ENCODE measurements around the gene GATA5.

GATA5 gene

DNA sequence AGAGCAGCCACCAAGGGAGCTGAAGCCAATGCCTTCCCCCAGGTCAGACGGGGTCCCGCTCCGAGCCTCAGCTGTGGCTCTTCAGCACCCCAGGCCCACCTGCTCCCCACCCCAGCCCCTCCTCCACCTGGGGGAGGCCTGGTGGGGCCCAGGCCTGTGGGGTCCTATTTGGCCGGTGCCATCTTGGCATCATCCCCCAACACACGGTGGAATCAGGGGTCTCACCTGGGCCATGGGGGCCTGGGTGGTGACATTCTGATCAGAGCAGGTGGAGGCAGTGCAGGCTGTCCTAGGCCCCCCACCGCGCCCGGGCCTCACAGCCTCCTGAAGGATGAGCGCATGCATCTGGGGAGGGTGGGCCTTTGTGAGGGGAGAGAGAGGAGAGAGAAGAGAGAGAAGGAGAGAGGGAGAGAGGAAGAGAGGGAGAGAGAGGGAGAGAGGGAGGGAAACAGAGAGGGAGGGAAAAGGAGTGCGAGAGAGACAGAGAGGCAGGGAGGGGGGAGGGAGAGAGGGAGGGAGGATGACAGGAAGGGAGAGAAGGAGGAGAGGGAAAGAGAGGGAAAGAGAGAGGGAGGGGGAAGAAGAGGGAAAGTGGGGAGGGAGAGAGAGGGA lies 24.5 kb downstream of the GATA5 start:
- no peak for DNase-seq

DNA sequence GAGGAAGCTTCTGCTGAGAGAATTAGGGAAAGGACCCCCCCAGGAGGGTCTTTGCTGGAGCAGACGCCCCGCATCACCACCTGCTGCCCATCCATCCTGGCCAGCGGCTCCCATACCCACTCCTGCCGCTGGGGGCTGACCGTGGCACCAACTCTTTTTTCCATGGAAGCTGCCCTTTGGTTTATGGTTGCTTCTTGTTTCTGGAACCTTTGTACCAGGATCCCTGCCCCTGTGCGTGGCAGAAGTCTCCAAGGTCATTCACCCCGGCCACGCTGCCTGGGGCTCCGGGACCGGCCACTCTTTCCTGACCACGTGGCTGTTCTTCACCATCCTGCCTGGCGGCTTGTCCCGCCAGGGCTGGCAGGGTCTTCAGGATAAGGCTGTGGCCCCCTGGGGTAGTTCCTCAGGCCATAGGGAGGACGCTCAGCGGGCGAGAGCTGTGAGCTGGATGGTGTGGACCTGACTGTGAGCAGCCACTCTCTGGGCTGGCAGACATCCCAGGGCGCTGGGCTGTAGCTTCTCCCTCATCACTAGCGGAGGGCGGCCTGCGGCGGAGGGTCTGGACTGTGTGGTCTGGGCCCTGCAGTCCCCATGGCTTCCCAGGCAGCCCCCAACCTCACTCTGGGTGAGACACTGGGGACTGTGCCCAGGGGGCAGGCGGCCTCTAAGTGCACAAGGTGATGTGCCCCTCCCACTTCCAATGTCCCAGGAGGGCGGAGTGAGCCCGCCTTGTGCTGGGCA lies 25.7 kb downstream of the GATA5 start:
- no peak for DNase-seq

DNA sequence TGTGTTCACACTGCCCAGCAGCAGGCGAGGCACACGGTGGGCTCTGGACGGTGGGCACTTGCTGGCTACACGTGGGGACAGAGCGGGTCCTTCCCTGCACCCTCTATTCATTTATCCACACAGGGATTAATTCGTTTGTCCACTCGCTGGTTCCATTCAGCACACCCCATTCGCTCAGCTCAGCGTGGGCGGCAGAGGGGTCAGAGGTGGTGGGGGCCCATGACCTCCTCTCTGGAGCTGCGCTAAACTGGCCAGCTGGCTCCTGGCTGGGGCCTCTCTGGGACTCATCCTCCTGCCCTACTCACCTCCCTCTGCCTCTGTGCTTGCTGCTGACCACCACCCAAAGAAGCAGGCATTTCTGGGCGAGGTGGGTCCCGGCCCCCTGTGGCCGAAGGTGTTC lies 27.0 kb downstream of the GATA5 start:
- DNase-seq: no peak

DNA sequence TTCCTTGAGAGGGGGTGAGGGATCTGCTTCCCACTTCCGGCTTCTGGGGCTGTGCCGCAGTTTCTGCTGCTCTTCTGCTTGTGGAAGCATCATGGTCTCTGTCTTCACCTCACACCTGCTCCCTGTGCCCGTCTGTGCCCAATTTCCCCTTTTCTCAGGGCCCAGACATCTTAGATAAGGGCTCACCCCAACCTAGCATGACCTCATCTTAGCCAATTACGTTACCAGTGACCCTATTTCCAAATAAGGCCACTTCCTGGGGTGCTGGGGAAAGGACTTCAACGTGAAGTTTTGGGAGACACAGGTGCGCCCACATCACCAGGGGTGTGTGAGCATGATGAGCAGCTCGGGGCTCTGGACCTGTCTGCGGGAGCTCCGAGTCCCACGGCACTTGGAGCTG lies 27.8 kb downstream of the GATA5 start:
- DNase-seq: no peak

DNA sequence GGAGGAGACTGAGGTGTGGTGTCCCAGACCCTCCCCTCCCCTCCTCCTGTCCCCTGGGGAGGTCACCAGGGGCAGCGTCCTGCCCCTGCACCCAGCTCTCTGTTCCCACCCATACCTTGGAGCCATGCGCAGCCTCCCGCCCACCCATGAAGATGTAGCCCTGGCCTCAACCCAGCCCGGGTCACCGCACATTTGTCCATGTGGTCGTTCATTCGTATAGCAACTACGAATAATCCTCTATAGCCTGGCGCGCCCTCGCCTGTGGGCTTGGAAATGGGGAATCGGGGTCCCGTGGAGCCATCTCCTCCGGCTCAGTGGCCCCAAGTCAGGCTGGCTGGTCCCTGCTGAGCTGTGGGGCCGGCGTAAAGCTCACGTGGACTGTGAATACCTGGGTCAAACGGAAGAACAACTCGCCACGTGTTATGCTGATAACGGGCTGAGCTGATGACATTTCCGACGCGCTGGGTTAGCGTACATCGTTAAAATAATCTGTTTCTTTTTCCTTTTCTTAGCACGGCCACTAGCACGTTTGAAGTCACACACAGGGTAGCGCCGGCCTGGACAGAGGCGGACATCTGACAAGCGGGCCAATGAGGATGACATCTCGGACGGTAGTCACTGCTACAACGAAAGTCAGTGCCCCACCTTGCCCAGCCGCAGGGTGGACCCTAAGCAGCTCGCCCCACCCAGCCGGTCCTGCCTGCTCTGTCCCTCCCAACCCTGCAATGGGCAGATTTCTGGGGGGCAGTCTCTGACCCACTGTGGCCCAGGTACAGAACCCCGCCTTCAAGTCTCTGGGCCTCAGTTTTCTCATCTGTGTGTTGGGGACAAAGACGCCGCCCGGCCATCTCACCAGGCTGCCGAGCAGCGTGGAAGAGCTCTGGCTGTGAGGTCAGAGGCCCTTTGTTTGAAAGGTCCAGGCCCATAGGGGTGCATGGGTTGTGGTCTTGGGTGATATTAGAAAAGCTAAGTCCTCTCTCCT lies 28.6 kb downstream of the GATA5 start:
- no peak for DNase-seq

DNA sequence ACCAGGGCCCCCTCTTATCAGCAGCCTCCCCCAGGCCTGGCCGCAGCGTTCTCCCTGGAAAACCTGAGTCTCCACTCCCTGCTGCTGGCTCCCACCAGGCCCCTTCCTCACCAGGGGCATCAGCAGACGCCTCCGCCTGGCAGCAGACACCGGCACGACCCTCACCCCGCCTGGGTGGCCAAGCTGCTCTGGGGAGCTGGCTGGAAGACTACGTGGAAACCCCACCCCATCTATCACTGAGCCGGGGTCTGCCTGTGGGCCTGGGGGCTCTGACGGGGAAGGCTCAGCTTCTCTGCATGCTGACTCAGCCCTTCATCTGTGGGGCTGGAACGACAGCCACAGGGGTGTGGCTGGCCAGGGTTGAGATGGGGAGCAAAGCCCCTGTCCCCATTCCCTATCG lies 29.3 kb downstream of the GATA5 start:
- DNase-seq: no peak

DNA sequence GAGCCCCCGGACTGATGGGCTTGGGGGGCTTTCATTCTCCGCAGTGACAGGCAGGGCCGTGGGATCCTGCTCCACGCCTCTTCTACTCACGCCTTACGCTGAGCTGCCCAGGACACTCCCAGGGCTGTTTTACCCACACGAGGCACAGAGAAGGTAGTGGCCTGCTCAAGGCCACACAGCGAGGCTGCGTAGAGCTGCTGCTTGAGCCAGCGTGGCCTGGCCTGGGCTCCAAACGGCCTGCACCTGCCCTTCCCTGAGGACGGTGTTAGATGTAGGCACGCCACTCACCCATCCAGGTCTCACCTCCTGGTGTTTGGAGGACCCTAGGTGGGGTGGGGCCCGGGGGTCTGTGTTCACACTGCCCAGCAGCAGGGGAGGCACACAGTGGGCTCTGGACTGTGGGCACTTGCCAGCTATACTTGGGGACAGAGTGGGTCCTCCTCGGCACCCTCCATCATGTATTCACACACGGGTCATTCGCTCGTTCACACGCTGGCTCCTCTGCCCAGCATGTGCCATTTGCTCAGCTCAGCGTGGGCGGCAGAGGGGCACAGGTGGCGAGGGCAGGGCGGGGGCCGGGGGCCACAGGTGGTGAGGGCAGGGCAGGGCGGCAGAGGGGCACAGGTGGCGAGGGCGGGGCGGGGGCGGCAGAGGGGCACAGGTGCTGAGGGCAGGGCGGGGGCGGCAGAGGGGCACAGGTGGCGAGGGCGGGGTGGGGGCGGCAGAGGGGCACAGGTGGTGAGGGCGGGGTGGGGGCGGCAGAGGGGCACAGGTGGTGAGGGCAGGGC lies 30.0 kb downstream of the GATA5 start:
- DNase-seq: no peak

DNA sequence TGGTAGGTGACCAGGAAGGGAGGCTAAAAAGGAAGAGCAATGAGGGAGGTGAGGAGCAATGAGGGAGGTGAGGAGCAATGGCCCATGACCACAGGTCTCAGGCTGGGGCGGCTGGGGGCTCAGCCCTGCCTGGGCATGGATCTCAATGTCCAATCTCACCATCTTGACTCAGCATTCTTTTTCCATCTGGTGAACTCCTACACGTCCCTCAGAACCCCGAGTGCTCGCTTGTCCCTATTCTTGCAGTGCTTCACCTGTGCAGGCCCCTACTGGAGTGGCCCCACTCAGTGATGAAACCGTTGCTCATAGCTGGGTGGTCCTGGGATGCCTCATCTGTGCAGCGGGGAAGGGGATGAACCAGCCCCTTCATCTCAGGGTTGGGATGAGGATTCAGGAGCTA lies 31.5 kb downstream of the GATA5 start:
- DNase-seq: no peak

DNA sequence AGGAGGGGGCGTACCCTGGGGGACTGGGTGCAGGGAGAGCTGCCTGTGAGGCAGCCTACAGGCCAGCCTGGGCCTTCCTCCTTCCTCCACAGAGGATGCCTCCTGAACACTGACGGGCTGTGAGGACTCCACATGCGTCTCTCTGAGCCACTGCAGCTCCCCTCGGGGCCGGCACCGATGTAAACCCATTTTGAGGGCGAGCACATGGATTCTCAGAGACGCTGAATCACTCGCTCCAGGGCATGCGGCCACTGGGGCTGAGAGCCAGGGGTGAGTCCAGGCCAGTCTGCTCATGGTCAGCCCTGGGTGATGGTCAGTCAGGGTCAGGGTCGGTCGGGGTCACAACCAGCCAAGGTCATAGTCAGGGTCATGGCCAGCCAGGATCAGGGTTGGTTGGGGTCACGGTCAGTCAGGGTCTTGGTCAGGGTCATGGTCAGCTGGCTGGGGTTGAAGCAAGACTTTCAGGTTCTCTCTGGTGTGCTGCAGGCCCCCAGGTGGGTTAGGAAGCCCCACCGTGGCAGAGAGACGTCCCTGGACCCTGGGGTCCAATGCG lies 33.7 kb downstream of the GATA5 start:
- DNase-seq: no peak

DNA sequence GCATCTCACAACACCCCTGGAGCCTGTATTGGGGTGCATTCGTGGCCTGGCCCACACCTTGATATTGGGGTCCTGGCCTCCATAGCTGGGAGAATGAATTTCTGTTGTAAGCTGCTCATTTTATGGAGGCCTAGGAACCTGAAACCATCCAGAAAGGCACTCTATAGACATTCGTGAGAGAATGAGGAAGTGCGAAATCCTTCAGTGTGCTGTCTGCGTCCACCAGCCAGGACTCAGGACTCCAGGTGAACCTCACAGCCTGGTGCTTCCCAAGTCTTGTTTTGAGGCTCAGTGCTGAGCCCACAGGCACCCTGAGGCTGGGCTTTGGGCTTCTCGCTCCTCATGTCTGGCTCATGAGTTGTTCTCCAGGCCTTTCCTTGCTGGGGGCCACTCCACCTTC lies 36.6 kb downstream of the GATA5 start:
- no peak for DNase-seq

DNA sequence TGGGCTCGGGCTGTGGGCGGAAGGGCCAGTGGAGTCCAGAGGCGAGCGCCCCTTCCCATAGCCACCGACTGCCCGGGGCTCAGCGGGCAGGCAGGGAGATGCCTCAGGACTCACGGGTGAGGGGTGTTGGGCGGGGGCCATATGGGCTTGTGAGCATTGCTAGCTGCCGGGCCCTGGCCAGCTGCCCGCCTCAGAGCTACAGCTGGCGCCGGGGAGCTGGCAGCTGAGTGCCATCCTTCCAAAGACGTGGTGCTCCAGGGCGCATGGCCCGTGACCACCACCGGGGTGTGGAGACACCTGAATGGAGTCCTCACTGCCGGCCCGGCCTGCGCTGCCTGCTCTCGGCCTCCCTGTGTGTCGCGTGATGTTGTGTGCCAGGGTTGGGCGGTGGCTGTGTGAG lies 37.9 kb downstream of the GATA5 start:
- DNase-seq: no peak

DNA sequence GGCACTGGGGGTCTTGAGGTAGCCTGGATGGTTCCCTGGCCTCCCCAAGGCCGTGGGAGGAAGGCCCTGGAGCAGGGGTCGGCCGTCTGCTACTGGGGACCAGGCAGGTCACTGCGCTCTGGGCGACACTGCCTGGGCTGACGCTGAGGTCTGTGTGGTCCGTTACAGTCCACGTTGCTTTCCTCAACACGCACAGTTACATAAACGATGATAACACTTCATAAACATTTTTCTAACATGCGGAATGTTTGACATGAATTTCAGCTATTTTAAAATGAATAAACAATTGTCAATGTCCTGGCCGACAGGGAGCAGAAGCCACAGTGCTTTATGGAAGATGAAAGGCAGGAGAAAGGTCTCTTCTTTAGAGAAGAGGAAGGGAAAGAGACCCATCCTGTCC lies 38.3 kb downstream of the GATA5 start:
- DNase-seq: no peak

DNA sequence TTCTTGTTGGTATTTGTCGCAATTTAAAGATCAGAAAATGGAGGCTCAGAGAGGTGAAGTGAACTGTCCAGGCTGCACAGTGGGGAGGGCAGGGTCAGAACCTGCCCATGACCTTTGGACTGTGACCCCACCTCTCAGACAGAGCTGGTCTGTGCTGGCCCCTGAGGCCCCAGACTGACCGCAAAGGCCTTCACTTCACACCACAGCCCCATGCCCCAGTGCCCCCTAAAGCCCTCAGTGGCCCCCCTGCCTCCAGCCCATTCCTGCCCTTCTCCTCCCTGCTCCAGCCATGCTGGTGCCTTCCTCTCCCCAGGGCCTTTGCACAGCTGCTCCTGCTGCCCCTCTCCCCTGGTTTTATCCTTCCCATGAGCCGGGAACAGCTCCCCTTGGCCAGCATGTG lies 39.1 kb downstream of the GATA5 start:
- no peak for DNase-seq

DNA sequence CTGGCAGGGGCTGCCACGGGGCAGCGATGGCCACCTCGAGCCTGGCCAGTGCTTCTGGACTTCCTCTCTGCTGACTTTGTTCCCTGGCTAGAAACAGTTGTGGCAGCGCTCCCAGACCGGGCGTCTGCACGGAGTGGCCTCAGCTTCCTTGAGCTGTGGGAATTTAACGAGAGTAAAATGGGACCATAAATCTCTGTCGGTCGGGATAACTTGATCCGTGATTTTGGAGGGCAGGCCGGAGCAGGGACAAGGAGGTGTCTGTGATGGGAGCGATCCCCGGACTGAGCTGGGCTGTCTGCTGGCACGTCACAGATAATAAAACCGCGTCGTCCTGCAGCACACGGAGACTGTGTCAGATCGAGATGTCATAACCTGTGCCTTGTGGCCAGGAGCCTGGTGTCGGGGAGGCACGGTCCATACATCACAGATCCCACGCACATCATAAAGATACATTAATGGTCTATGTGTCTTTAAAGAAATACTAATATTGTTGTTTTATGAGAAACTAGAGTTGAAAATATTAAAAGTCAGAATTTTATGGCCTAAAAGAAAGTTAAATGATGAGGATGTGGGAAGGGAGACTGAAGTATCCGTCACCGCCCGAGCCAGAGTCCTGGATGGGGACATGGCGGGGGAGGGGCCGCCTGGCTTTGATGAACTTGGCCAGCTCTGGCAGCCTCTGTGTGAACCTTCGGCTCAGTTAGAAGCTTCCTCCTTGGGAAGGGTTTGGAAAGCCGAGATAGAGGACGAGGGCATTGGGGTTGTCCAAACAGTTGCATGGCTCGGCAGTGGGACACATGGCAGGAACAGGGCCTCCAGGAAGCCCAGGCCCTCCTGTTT lies 41.9 kb downstream of the GATA5 start:
- DNase-seq: no peak

DNA sequence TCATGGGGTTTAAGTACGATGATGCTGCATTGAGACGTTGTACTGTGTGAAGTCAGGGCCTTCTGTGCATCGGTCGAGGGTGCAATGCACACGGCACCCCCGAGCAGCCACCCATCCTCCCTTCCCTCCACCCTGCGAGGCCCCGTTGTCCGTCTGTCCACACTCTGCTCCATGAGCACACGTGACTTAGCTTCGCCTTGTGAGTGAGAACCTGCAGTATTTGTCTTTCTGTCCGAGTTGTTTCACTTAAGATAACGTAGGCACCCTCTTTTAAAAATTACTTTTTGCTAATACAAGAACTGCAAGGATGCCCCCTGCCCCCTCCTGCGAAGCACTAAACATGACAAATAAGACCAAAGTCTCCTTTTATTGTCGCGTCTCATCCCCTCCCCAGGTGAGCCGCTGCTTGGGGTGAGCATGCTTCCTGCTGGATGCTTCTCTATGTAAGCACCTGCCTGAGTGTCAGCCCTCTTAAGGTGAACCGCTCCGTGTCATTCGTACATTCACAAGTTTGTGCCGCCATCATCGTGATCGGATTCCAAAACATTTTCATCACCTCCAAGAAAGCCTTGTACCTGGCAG lies 44.8 kb downstream of the GATA5 start:
- DNase-seq: no peak

DNA sequence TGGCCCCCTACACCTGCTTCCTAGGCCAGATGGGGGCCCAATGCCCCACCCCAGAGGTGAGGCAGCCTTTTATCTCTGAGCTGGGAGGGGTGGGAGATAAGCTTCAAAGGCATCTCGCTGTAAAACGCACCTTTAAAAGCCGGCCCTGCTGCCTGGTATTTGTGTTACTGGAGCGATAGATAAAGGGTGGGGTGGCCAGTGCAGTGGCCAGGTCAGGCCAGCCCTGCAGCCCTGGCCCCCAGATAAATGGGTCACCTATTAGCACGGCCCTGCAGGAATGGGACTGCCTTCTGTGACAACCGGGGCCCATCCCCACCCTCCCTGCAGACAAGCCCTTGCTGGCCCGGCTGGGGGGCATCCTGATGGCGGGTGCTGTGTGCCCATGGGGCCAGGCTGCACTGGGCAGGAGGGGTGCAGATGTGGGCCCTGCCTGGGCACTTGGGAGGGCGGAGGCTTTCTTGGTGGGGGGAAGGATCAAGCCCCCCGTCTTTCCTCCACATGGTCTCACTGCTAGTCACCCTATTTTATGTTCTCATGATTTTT lies 45.4 kb downstream of the GATA5 start:
- DNase-seq: no peak

DNA sequence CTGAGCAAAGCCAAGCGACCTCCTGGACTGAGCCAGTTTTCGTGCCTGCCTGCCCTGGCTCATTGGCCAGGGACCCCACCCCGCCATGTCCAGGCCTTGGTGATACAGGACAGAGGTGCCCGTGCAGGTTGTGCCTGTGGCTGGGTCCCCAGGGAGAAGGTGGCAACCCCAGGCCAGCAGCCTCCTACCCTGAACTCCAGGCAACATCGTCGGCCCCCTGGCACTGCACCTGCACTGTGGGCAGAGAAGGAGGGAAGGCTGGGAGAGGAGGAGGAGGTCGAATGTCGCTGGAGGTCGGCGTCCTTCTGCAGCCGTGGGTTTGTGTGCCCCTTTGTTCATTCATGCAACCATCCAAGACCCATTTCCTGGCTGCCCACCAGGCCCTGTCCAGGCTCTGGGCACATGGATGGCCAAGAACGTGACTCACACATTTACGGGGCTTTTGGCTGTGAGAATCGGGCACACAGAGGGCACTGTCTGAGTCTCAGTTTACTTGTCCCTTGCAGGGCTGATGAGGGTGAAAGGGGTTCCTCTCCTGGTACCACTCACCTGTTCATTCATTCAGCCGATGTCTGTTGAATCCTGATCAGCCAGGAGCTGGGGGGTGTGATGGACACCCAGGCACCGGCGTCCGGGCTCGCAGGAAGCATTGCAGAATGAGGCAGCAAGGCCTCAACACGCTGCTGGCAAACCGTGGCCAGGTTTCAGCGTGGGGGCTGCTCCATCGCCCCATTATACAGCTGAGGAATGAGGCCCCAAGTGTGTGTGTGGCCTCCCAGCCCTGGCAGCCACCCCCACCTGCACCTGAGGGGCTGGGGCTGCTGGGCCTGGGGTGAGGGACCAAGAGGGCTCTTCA lies 46.1 kb downstream of the GATA5 start:
- DNase-seq: no peak

DNA sequence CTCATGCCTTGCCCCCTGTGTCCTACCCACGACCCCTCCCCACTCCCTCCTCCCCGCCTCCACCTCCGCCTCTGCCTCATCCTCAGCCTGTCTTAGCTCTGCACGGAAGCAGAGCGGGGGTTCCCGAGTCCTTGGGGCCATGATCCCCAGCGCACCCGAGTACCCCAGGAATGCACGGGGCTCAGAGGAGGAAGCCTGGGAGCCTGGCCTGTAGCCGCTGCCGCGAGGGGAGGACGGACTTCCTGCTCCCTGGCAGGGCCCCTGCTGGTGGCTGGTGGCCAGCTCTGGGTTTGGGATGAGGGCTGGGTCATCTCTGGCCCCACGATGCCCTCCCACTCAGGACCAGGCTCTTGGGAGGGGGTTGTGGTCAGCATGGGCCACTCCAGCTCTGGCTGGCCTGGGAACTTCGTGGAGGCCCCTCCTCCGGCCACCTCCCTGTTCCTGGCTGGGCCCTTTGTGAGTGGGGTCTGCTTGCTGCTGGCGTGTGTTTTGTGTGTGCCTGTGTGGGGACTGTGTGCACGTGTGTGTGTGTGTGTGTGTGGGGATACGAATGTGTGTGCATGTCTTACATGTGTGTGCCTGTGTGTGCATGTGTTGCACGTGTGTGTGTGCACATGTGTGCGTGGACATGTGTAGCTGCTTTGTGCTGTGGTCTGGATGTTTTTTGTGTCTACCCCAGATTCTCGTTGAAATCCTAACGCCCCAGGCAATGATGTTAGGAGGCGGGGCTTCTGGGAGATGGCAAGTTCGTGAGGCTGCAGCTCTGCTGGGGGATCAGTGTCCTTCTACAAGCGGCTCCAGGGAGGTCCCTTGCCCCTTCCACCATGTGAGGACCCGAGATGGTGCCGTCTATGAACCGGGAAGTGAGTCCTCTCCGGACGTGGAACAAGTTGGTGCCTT lies 47.1 kb downstream of the GATA5 start:
- DNase-seq: no peak

DNA sequence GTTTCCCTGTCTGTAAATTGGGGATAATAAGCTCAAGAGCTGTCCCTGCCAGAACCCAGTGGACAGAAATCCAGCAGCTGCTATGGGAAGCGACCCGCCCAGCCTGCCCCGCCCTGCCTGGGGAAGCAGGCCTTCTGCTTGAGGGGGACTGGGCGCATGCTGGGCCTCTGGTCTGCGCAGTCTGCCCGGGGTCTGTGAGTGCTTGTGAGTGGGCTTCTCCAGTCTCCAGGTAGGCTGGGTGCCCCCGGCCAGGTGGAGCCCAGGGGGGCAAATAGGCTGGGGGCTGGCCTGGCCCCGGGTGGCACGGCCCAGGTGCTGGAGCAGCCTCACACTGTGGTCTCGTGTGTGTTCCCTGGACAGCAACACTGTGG lies 47.8 kb downstream of the GATA5 start:
- no peak for DNase-seq

Measured in activated effector memory CD4-positive, alpha-beta T cell treated with anti-CD3 and anti-CD28 coated beads, Interleukin-2, amount 50 U/mL, for 16 hours (primary cell).